GM18511 (cell line): ENCODE data around the gene KRTAP10-5.
"Not testable (repeated sequence)": the region's sequence is repeated elsewhere in the genome, so short reads cannot be mapped to it uniquely, and the experiment has no call there.

Source experiments
- ATAC-seq: cut with Tn5 transposase; IDR thresholded peaks from one replicate; pipeline ENCODE4 v1.9.1; 2021; ENCODE audit warnings: mild to moderate bottlenecking, moderate library complexity; ENCODE audit not compliant: unreplicated experiment

Gene KRTAP10-5

GRCh38 chr21:44591801-44592130 lies 11.4 kb upstream of the KRTAP10-5 start:
- not testable (repeated sequence) for ATAC-seq

- ATAC-seq: not testable (repeated sequence)
Measured at GRCh38 chr21:44590897-44591800, 10.7 kb upstream of the KRTAP10-5 start.

- ATAC-seq: no peak
Measured at GRCh38 chr21:44590311-44590721, 9.9 kb upstream of the KRTAP10-5 start.

GRCh38 chr21:44589586-44590305 lies 9.3 kb upstream of the KRTAP10-5 start:
- no peak for ATAC-seq

- no peak for ATAC-seq
Measured at GRCh38 chr21:44589094-44589493, 8.7 kb upstream of the KRTAP10-5 start.

GRCh38 chr21:44585892-44586291 lies 5.5 kb upstream of the KRTAP10-5 start:
- ATAC-seq: no peak

- no peak for ATAC-seq
Measured at GRCh38 chr21:44583800-44584147, 3.4 kb upstream of the KRTAP10-5 start.

- no peak for ATAC-seq
Measured at GRCh38 chr21:44583089-44583799, 2.8 kb upstream of the KRTAP10-5 start.

- ATAC-seq: no peak
Measured at GRCh38 chr21:44582055-44582454, 1.7 kb upstream of the KRTAP10-5 start.

- no peak for ATAC-seq
Measured at GRCh38 chr21:44581158-44581557, 754 bp upstream of the KRTAP10-5 start.

- no peak for ATAC-seq
Measured at GRCh38 chr21:44579833-44580144, 615 bp downstream of the KRTAP10-5 start.

- ATAC-seq: no peak
Measured at GRCh38 chr21:44579056-44579832, 1.2 kb downstream of the KRTAP10-5 start.

- no peak for ATAC-seq
Measured at GRCh38 chr21:44578371-44579055, 1.9 kb downstream of the KRTAP10-5 start.

- ATAC-seq: no peak
Measured at GRCh38 chr21:44576025-44576420, 4.4 kb downstream of the KRTAP10-5 start.

- ATAC-seq: no peak
Measured at GRCh38 chr21:44575307-44576024, 4.9 kb downstream of the KRTAP10-5 start.

- ATAC-seq: no peak
Measured at GRCh38 chr21:44574457-44575306, 5.7 kb downstream of the KRTAP10-5 start.

- not testable (repeated sequence) for ATAC-seq
Measured at GRCh38 chr21:44573630-44574456, 6.6 kb downstream of the KRTAP10-5 start, which contains the start of gene KRTAP10-4. TSS of gene KRTAP10-4 (plus strand) at chr21:44573729. CDS start at chr21:44573759, 30 bp downstream.
